VCaP (cell line): ENCODE measurements around the gene PDS5B.
A peak's percentile ranks its signal among the peaks of the same experiment; 100 is the strongest.

Source experiments
- H3K27ac ChIP-seq: fragments of 450-650 bp; 2 replicates; pipeline ENCODE4 v1.5.1; 2017
- CTCF ChIP-seq: fragments of 450-650 bp; conservative IDR thresholded peaks from 2 replicates; pipeline ENCODE4 v1.5.1; 2017; ENCODE audit warnings: mild to moderate bottlenecking, moderate library complexity

PDS5B gene

GRCh38 chr13:32586080-32586900, at the start of gene PDS5B:
TSS of gene PDS5B (plus strand) at chr13:32586452. CDS start at chr13:32648773, 62,321 bp downstream.
- TF ChIP-seq CTCF = peak; percentile 98
- H3K27ac ChIP-seq = peak within 1 kb of the TSS; percentile 94

- no peak for TF ChIP-seq CTCF
- peak overlapping the region; percentile 89 for H3K27ac ChIP-seq
These were observed 48.6 kb upstream of the PDS5B start for GRCh38 chr13:32537580-32538142.

DNA sequence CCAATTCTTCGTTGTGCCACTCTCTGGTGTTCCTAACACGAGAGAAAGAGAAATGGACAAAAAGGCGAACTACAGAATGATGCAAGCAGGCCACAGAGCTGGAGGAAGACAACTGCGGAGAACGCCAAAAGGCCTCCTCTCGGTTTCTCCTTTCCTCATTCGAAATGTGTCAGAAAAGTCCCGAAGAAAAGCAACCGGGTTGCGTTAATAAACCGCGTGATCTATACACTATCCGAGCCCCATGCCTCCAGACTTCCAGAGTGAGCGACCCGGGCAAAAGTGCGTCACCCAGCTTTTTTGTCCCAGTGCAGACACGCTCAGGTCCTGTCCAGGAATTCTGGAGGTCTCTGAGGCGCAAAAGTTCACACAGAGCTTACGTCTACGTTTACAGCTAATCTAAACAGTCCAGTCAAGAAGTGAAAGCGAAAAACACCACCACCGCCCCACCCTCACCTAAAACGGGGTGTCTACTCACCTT, 48.1 kb upstream of the PDS5B start:
- TF ChIP-seq CTCF = no peak
- peak overlapping the region; percentile 89 for H3K27ac ChIP-seq

DNA sequence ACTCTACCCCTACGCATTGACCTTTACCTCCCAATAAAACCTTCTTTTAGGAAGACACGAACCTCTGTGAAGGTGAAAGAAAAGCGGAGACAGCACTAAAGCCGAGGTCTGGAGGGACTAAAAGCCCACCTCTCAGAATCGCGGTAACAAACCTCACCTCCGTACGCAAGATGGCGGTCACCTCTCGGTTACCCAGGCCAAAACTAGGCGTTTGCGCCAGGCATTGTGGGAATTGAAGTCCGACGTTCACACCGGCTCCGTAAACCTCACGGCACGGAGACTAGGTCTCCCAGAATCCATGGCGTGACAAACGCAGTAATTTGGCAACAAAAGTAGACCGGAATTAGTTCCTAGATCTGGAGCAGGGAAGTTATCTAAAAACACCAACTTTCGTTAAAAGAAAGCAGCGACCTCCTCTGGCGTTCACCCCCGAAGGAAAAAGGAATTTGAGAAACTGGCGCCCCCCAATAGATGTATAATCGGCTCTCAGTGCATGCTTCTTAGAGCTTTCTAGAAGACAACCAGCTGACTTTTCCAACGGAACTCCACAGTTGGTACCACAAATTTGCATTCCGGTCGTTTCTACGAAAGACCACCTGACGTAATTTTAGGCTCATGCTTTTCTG, 47.5 kb upstream of the PDS5B start, which contains the start of gene N4BP2L2:
TSS of gene N4BP2L2 (minus strand) at position 175 of the 626 bp plus-strand sequence. CDS start 1,768 bp downstream, outside the sequence.
- peak within 1 kb of the TSS; percentile 89 for H3K27ac ChIP-seq

DNA sequence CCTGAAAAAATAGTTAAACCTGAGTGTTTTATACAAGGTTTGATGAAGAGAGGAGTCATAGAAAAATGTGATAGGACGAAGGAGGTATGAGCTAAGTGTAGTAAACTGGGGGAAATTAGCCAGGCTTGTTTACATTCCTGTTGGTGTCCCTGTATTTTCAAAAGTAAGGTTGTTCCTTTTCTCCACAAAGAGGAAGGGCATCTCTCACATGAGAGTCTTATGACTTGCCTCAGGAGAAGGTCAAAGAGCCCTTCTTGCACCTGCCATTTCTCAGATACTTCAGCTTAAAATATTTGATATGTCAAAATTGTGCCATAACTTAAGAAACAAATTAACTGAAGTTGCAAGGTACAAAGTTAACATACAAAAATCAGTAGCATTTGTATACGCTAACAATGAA, 44.0 kb upstream of the PDS5B start:
- H3K27ac ChIP-seq = no peak overlapping the region
- no peak for TF ChIP-seq CTCF

More for the DNA sequence above, 47.5 kb upstream of the PDS5B start, which contains the start of gene N4BP2L2:
- TF ChIP-seq CTCF = peak; percentile 16; the same call in 1 of the 2 replicates

DNA sequence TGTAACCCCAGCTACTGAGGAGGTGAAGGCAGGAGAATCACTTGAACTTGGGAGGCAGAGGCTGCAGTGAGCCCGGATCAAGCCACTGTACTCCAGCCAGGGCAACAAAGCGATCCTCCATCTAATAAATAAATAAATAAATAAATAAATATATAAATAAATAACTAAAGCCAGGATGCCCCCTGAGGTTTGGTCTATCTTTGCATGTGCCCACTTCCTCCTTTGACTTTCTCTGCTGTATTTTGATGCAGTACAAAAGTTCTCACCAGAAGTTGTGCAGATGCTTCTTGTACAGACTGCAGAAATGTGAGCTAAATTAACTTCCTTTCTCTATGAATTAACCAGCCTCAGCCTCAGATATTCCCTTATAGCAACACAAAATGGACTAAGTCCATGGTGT, 41.2 kb upstream of the PDS5B start:
- no peak overlapping the region for H3K27ac ChIP-seq
- no peak for TF ChIP-seq CTCF

GRCh38 chr13:32548837-32549236, 37.4 kb upstream of the PDS5B start:
- no peak overlapping the region for H3K27ac ChIP-seq
- TF ChIP-seq CTCF = no peak
